Skeletal muscle tissue (tissue), 4 donors: Measurements from ENCODE around the gene TRAF3IP1. TPM values are rescaled to one million over a fixed set of nuclear protein-coding genes. Genes with fewer than 3 reads are reported as not detected.
"Not testable (repeated sequence)": the region's sequence is repeated elsewhere in the genome, so short reads cannot be mapped to it uniquely, and the experiment has no call there.

Source experiments
- H3K27ac ChIP-seq: one replicate; pipeline ENCODE4 v1.7.0; 2013; ENCODE audit warnings: mild to moderate bottlenecking, low read depth, low read length, inconsistent platforms
- H3K27me3 ChIP-seq, 3 donors: one replicate each; pipeline ENCODE4 v1.7.0; 2013; ENCODE audit warnings: low read length in 3 of 3; ENCODE audit not compliant: control insufficient read depth in 3 of 3, insufficient read depth in 3 of 3
- H3K36me3 ChIP-seq, 3 donors: one replicate each; pipeline ENCODE4 v1.7.0; 2013; ENCODE audit warnings: low read length in 3 of 3; ENCODE audit not compliant: control insufficient read depth in 3 of 3, insufficient read depth in 3 of 3
- H3K4me1 ChIP-seq, 3 donors: one replicate each; pipeline ENCODE4 v1.7.0; 2013; ENCODE audit warnings: low read length in 3 of 3, mild to moderate bottlenecking in 3 of 3; ENCODE audit not compliant: control insufficient read depth in 3 of 3, insufficient read depth in 3 of 3
- H3K4me3 ChIP-seq, 3 donors: one replicate each; pipeline ENCODE4 v1.7.0; 2013; ENCODE audit warnings: low read length in 3 of 3
- H3K9ac ChIP-seq, 3 donors: one replicate each; pipeline ENCODE4 v1.7.0; 2013; ENCODE audit warnings: low read length in 3 of 3, mild to moderate bottlenecking in 3 of 3, moderate library complexity in 2 of 3, low read depth in 1 of 3
- H3K9me3 ChIP-seq, 3 donors: one replicate each; pipeline ENCODE4 v1.7.0; 2013; ENCODE audit warnings: low read length in 3 of 3; ENCODE audit not compliant: control insufficient read depth in 3 of 3
- total RNA-seq: library from RNA; depleted of rRNA; stranded (reverse); fragments of >200 nt; gene quantifications from one replicate; pipeline ENCODE4 v1.2.3, GENCODE V29; 2014
- donor health status: Osteomylitis.

TRAF3IP1 gene
- total RNA-seq, 1 donor from 2014 or later, result 4.2 TPM

GRCh38 chr2:238370823-238371372, 50.6 kb downstream of the TRAF3IP1 start:
- Histone ChIP-seq H3K9me3 (no peaks in the 10 kb centered on the region), H3K4me1 (no peaks in the 10 kb centered on the region), H3K36me3 (no peaks in the 10 kb centered on the region), H3K27me3 (no peaks in the 10 kb centered on the region), H3K9ac (no peak overlapping the region), H3K4me3 (no peak overlapping the region), H3K27ac (no peak overlapping the region)

GRCh38 chr2:238372277-238372676, 52.0 kb downstream of the TRAF3IP1 start:
- H3K4me1 ChIP-seq, H3K9me3 ChIP-seq, H3K36me3 ChIP-seq, H3K27me3 ChIP-seq, H3K4me3 ChIP-seq, H3K9ac ChIP-seq, H3K27ac ChIP-seq: not testable (repeated sequence)

- Histone ChIP-seq H3K36me3 (peaks cover 0 to 7% (median 5%) of the 10 kb centered on the region in 3 donors), H3K4me1 (peaks cover 10 to 22% (median 19%) of the 10 kb centered on the region in 3 donors), H3K27ac (no peak overlapping the region), H3K4me3 (no peak overlapping the region), H3K9ac (no peak overlapping the region), H3K27me3 (no peaks in the 10 kb centered on the region), H3K9me3 (no peaks in the 10 kb centered on the region)
Measured at GRCh38 chr2:238376884-238377391, 56.6 kb downstream of the TRAF3IP1 start.

GRCh38 chr2:238378230-238379095, 58.1 kb downstream of the TRAF3IP1 start:
- no peaks in the 10 kb centered on the region for H3K27me3 ChIP-seq
- H3K4me1 ChIP-seq, result peaks cover 10 to 25% (median 19%) of the 10 kb centered on the region in 3 donors
- H3K9me3 ChIP-seq, result no peaks in the 10 kb centered on the region
- H3K36me3 ChIP-seq, result peaks cover 0 to 9% (median 8%) of the 10 kb centered on the region in 3 donors
- peak overlapping the region; percentile 68 for H3K27ac ChIP-seq
- H3K4me3 ChIP-seq, result peak overlapping the region in 1 of 3 donors; percentile 29
- peak overlapping the region in 2 of 3 donors; percentile 45 to 51 for H3K9ac ChIP-seq

- peak overlapping the region; percentile 68 for H3K27ac ChIP-seq
- H3K36me3 ChIP-seq, result peaks cover 0 to 9% (median 8%) of the 10 kb centered on the region in 3 donors
- H3K9ac ChIP-seq, result peak overlapping the region in 2 of 3 donors; percentile 45 to 51
- no peaks in the 10 kb centered on the region for H3K27me3 ChIP-seq
- H3K4me1 ChIP-seq, result peaks cover 10 to 25% (median 19%) of the 10 kb centered on the region in 3 donors
- H3K4me3 ChIP-seq, result peak overlapping the region in 1 of 3 donors; percentile 29
- no peaks in the 10 kb centered on the region for H3K9me3 ChIP-seq
Measured at GRCh38 chr2:238379096-238379810, 58.9 kb downstream of the TRAF3IP1 start.

GRCh38 chr2:238380336-238380735, 60.0 kb downstream of the TRAF3IP1 start:
- H3K9me3 ChIP-seq, result no peaks in the 10 kb centered on the region
- H3K4me1 ChIP-seq, result peaks cover 10 to 25% (median 19%) of the 10 kb centered on the region in 3 donors
- no peaks in the 10 kb centered on the region for H3K27me3 ChIP-seq
- peaks cover 0 to 9% (median 8%) of the 10 kb centered on the region in 3 donors for H3K36me3 ChIP-seq
- H3K9ac ChIP-seq, result no peak overlapping the region
- no peak overlapping the region for H3K4me3 ChIP-seq
- H3K27ac ChIP-seq, result no peak overlapping the region

- H3K9ac ChIP-seq, result no peak overlapping the region
- no peaks in the 10 kb centered on the region for H3K9me3 ChIP-seq
- H3K27me3 ChIP-seq, result no peaks in the 10 kb centered on the region
- H3K4me3 ChIP-seq, result no peak overlapping the region
- peaks cover 10 to 25% (median 19%) of the 10 kb centered on the region in 3 donors for H3K4me1 ChIP-seq
- H3K27ac ChIP-seq, result no peak overlapping the region
- H3K36me3 ChIP-seq, result peaks cover 0 to 9% (median 8%) of the 10 kb centered on the region in 3 donors
Measured at GRCh38 chr2:238380785-238381184, 60.5 kb downstream of the TRAF3IP1 start.

GRCh38 chr2:238381341-238382115, 61.2 kb downstream of the TRAF3IP1 start:
- peaks cover 10 to 25% (median 19%) of the 10 kb centered on the region in 3 donors for H3K4me1 ChIP-seq
- H3K27ac ChIP-seq, result no peak overlapping the region

GRCh38 chr2:238382381-238382781, 62.1 kb downstream of the TRAF3IP1 start:
- H3K9ac ChIP-seq, result no peak overlapping the region
- peaks cover 10 to 18% (median 14%) of the 10 kb centered on the region in 3 donors for H3K4me1 ChIP-seq
- no peak overlapping the region for H3K27ac ChIP-seq
- H3K9me3 ChIP-seq, result no peaks in the 10 kb centered on the region
- H3K4me3 ChIP-seq, result no peak overlapping the region
- H3K36me3 ChIP-seq, result peaks cover 0 to 9% (median 8%) of the 10 kb centered on the region in 3 donors
- no peaks in the 10 kb centered on the region for H3K27me3 ChIP-seq

More at GRCh38 chr2:238381341-238382115, 61.2 kb downstream of the TRAF3IP1 start:
- H3K4me3 ChIP-seq, result no peak overlapping the region
- H3K36me3 ChIP-seq, result peaks cover 0 to 9% (median 8%) of the 10 kb centered on the region in 3 donors
- no peaks in the 10 kb centered on the region for H3K9me3 ChIP-seq
- no peak overlapping the region for H3K9ac ChIP-seq
- no peaks in the 10 kb centered on the region for H3K27me3 ChIP-seq
